ENCODE results near the gene REEP1.
"Not testable (repeated sequence)": the region's sequence is repeated elsewhere in the genome, so short reads cannot be mapped to it uniquely, and the experiment has no call there.

Gene REEP1

GRCh38 chr2:86243950-86244733 is 93.3 kb downstream of the REEP1 start:
- no peak for DNase-seq (ENCODE audit: low read depth)

- no peak for DNase-seq (ENCODE audit: low read depth)
Measured at GRCh38 chr2:86243272-86243671, 94.2 kb downstream of the REEP1 start.

GRCh38 chr2:86241611-86242010 is 95.8 kb downstream of the REEP1 start:
- no peak for DNase-seq (ENCODE audit: low read depth)

GRCh38 chr2:86240251-86240650 is 97.2 kb downstream of the REEP1 start:
- DNase-seq (ENCODE audit: low read depth) = no peak

GRCh38 chr2:86239745-86240144 is 97.7 kb downstream of the REEP1 start:
- DNase-seq (ENCODE audit: low read depth) = no peak

GRCh38 chr2:86239326-86239725 is 98.1 kb downstream of the REEP1 start:
- DNase-seq (ENCODE audit: low read depth) = no peak

- DNase-seq (ENCODE audit: low read depth) = peak; percentile 31
Measured at GRCh38 chr2:86238354-86238753, 99.1 kb downstream of the REEP1 start.

GRCh38 chr2:86237172-86237571 is 100.3 kb downstream of the REEP1 start:
- no peak for DNase-seq (ENCODE audit: low read depth)

GRCh38 chr2:86235196-86235980 is 102.0 kb downstream of the REEP1 start:
- DNase-seq (ENCODE audit: low read depth) = no peak

GRCh38 chr2:86234563-86235131 is 102.8 kb downstream of the REEP1 start:
- no peak for DNase-seq (ENCODE audit: low read depth)

GRCh38 chr2:86233436-86233835 is 104.0 kb downstream of the REEP1 start:
- DNase-seq (ENCODE audit: low read depth) = no peak

- DNase-seq (ENCODE audit: low read depth) = no peak
Measured at GRCh38 chr2:86232910-86233309, 104.5 kb downstream of the REEP1 start.

GRCh38 chr2:86232373-86232784 is 105.0 kb downstream of the REEP1 start:
- no peak for DNase-seq (ENCODE audit: low read depth)

- no peak for DNase-seq (ENCODE audit: low read depth)
Measured at GRCh38 chr2:86231680-86232372, 105.6 kb downstream of the REEP1 start.

GRCh38 chr2:86230961-86231360 is 106.5 kb downstream of the REEP1 start:
- DNase-seq (ENCODE audit: low read depth) = no peak

GRCh38 chr2:86229221-86229620 is 108.2 kb downstream of the REEP1 start:
- DNase-seq (ENCODE audit: low read depth) = no peak

- DNase-seq (ENCODE audit: low read depth) = not testable (repeated sequence)
Measured at GRCh38 chr2:86228574-86228973, 108.9 kb downstream of the REEP1 start.

- DNase-seq (ENCODE audit: low read depth) = no peak
Measured at GRCh38 chr2:86227685-86228084, 109.7 kb downstream of the REEP1 start.

- no peak for DNase-seq (ENCODE audit: low read depth)
Measured at GRCh38 chr2:86226636-86227520, 110.5 kb downstream of the REEP1 start.

GRCh38 chr2:86226070-86226469 is 111.4 kb downstream of the REEP1 start:
- DNase-seq (ENCODE audit: low read depth) = no peak

- DNase-seq (ENCODE audit: low read depth) = peak; percentile 40
Measured at GRCh38 chr2:86225581-86225980, 111.8 kb downstream of the REEP1 start.

Measured in activated T-cell treated with anti-CD3 and anti-CD28 coated beads for 48 hours (primary cell).